Spleen (tissue), 13 donors: ENCODE data around the gene DNASE1L2. TPM values are rescaled to one million over a fixed set of nuclear protein-coding genes. Genes with fewer than 3 reads are reported as not detected.

ENCODE experiments used
- DNase-seq: peaks from one replicate; pipeline ENCODE4 v3.0.0-alpha.2; 2020
- H3K27ac ChIP-seq, 8 donors: fragments of 200-600 bp; sonication (generic) in 7 of 8; 1 replicate in 4 of 8; 2 replicates in 4 of 8; pipeline versions ENCODE4 v1.5.0 to v1.8.0; 2016 to 2021; ENCODE audit warnings: inconsistent platforms in 4 of 8, mild to moderate bottlenecking in 4 of 8, moderate library complexity in 1 of 8
- H3K27me3 ChIP-seq, 7 donors: fragments of 200-600 bp; sonication (generic) in 6 of 7; replicated peaks in 1 of 7; 1 replicate in 4 of 7; 2 replicates in 3 of 7; pipeline versions ENCODE4 v1.5.0 to v1.8.0; 2016 to 2021; ENCODE audit warnings: inconsistent platforms in 3 of 7, mild to moderate bottlenecking in 1 of 7
- H3K36me3 ChIP-seq, 6 donors: fragments of 200-600 bp; sonication (generic) in 5 of 6; 1 replicate in 4 of 6; 2 replicates in 2 of 6; pipeline versions ENCODE4 v1.5.0 to v1.8.0; 2016 to 2021; ENCODE audit warnings: inconsistent platforms in 2 of 6
- H3K4me1 ChIP-seq, 6 donors: fragments of 200-600 bp; sonication (generic) in 5 of 6; 1 replicate in 3 of 6; 2 replicates in 3 of 6; pipeline versions ENCODE4 v1.5.0 to v1.8.0; 2016 to 2021; ENCODE audit warnings: inconsistent platforms in 3 of 6
- H3K4me3 ChIP-seq, 8 donors: fragments of 200-600 bp; sonication (generic) in 7 of 8; 1 replicate in 4 of 8; 2 replicates in 4 of 8; pipeline versions ENCODE4 v1.5.0 to v1.8.0; 2016 to 2021; ENCODE audit warnings: inconsistent platforms in 4 of 8, mild to moderate bottlenecking in 4 of 8, moderate library complexity in 2 of 8
- H3K9me3 ChIP-seq, 8 donors: fragments of 200-600 bp; sonication (generic) in 7 of 8; 1 replicate in 4 of 8; 2 replicates in 4 of 8; pipeline versions ENCODE4 v1.5.0 to v1.8.0; 2016 to 2021; ENCODE audit warnings: inconsistent platforms in 4 of 8
- POLR2A ChIP-seq, 3 donors: fragments of 450-650 bp; IDR thresholded peaks; one replicate each; pipeline ENCODE4 v1.5.1; 2017; ENCODE audit warnings: antibody characterized with exemption in 3 of 3, mild to moderate bottlenecking in 1 of 3
- POLR2AphosphoS5 ChIP-seq, 3 donors: sonication (generic); formaldehyde crosslinking; IDR thresholded peaks; one replicate each; pipeline ENCODE4 v1.5.1; 2017; ENCODE audit warnings: antibody characterized with exemption in 3 of 3
- WGBS, 5 donors: extraction: QIAGEN DNeasy Blood & Tissue Kit in 3 of 5; methylation state at CpG; one replicate each; pipeline versions ENCODE4 v1.1.5 to v1.1.7; 2013 to 2018; 5-methylcytosine and 5-hydroxymethylcytosine counted together
- intact Hi-C: fragments of 100-400 bp; cut with DNase I; formaldehyde crosslinking; loops from one replicate; pipeline ENCODE4 v1.15.0; 2023; ENCODE audit warnings: low total_unique reads
- long read RNA-seq, 2 donors: transcript quantifications; one replicate each; lab custom pipeline, GENCODE V29; 2026
- polyA plus RNA-seq, 3 donors: library from polyadenylated mRNA; stranded (reverse); fragments of 200-250 nt; gene quantifications; one replicate each; pipeline ENCODE4 v1.2.1, GENCODE V29; 2013
- total RNA-seq, 7 donors: library from RNA; depleted of rRNA in 3 of 7; stranded (reverse); fragments of >200 nt in 3 of 7; fragmentation: NEBNext Ultra II Directional in 4 of 7; extraction: Animal tissue kit (Norgen Biotek cat#: 25700) in 4 of 7; gene quantifications; one replicate each; pipeline versions ENCODE4 v1.1.0 to v1.2.1, GENCODE V29; 2016 to 2021
- TF ChIP-seq, protein P1 (sequence below), 11 experiments: fragments of 200-600 bp in 7 of 11; fragments of 450-650 bp in 4 of 11; sonication (generic) in 4 of 11; IDR thresholded peaks in 8 of 11; conservative IDR thresholded peaks in 3 of 11; 1 replicate in 7 of 11; 2 replicates in 4 of 11; pipeline versions ENCODE4 v1.4.0 to v1.8.0; 2016 to 2021; ENCODE audit warnings: antibody characterized with exemption in 11 of 11, inconsistent platforms in 4 of 11, mild to moderate bottlenecking in 1 of 11
- donor health status: healthy with polysubstance abuse.
- donor health status: DM: no; HTN: no; CAD: no; lungs with moderate emphysema.
- donor health status: DM: no; HTN: no; CAD: no.
- donor health status: Bipolar disorder and iron deficiency.
- donor health status: healthy.
- donor health status: DM: no; HTN: no; CAD: no.
- donor health status: DM: yes; HTN: yes; CAD: no.

DNASE1L2 gene, protein sequence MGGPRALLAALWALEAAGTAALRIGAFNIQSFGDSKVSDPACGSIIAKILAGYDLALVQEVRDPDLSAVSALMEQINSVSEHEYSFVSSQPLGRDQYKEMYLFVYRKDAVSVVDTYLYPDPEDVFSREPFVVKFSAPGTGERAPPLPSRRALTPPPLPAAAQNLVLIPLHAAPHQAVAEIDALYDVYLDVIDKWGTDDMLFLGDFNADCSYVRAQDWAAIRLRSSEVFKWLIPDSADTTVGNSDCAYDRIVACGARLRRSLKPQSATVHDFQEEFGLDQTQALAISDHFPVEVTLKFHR
- total RNA-seq (1 to 10 TPM in 4 of 7 donors, under 1 TPM in 3; 0.72 to 1.7 (median 1.3) TPM), polyA plus RNA-seq (1 to 10 TPM in 2 of 3 donors, under 1 TPM in 1; 0.59 to 2.2 (median 1.2) TPM)
- long read RNA-seq, donor 1, result 0 reads
- long read RNA-seq, donor 2, result 0 reads

DNA sequence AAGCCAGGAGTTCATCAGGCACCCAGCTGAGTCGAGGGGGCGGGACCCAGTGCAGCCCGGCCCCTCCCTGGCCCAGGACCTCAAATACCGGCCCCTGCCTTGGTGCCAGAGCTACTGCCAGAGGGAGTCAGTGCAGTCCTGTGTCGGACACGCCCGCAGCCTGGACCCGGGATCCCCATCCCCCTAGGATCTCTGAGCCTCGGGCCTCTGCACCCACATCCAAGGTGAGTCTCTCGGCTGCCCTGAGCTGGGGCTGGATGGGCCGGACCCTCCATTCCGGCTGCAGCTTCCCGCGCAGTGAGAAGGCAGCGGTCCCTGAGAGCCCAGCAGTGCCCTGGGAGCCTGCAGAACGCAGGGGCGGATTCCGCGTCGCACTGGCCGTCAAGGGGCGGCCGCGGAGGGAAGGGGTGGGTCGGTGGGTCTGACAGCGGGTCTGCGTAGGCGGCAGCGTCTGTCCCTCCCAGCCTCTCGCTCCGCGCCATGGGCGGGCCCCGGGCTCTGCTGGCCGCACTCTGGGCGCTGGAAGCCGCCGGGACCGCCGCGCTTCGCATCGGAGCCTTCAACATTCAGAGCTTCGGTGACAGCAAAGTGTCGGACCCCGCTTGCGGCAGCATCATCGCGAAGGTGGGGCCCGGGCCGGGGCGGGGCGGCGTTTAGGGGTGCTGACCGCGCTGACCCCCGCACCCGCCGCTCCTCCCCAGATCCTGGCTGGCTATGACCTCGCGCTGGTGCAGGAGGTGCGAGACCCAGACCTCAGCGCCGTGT, at the start of gene DNASE1L2:
Gene DNASE1L2, plus strand, starts transcription at position 108 of the 765 bp plus-strand sequence. Its CDS starts 373 bp downstream, at position 481.
- H3K4me1 ChIP-seq, result peaks cover 11 to 34% (median 20%) of the 10 kb centered on the region in 6 donors
- peaks cover 13 to 88% (median 46%) of the 10 kb centered on the region in 6 donors for H3K36me3 ChIP-seq
- peak; percentile 72 for DNase-seq
- peaks cover 0 to 53% (median 26%) of the 10 kb centered on the region in 7 donors for H3K27me3 ChIP-seq
- intact Hi-C loops, result no loop called here
- TF ChIP-seq POLR2AphosphoS5 (IDR thresholded peaks at IDR 0.05), result peak in 2 of 3 donors; percentile 35 to 48
- TF ChIP-seq, protein P1, sequence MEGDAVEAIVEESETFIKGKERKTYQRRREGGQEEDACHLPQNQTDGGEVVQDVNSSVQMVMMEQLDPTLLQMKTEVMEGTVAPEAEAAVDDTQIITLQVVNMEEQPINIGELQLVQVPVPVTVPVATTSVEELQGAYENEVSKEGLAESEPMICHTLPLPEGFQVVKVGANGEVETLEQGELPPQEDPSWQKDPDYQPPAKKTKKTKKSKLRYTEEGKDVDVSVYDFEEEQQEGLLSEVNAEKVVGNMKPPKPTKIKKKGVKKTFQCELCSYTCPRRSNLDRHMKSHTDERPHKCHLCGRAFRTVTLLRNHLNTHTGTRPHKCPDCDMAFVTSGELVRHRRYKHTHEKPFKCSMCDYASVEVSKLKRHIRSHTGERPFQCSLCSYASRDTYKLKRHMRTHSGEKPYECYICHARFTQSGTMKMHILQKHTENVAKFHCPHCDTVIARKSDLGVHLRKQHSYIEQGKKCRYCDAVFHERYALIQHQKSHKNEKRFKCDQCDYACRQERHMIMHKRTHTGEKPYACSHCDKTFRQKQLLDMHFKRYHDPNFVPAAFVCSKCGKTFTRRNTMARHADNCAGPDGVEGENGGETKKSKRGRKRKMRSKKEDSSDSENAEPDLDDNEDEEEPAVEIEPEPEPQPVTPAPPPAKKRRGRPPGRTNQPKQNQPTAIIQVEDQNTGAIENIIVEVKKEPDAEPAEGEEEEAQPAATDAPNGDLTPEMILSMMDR (IDR thresholded peaks at IDR 0.05 in 8 of 11, conservative IDR thresholded peaks at IDR 0.05 in 3 of 11), result no peak
- no peaks in the 10 kb centered on the region for H3K9me3 ChIP-seq
- 12 to 32% (median 16%) methylated on average over 15 to 64 of the region's 64 CpGs; no CpG with 5 or more reads in 1 of the 5 donors for WGBS, 5 donors
- H3K27ac ChIP-seq, result no peak within 1 kb of the TSS
- peak within 1 kb of the TSS in 2 of 8 donors; percentile 13 to 30 for H3K4me3 ChIP-seq

DNA sequence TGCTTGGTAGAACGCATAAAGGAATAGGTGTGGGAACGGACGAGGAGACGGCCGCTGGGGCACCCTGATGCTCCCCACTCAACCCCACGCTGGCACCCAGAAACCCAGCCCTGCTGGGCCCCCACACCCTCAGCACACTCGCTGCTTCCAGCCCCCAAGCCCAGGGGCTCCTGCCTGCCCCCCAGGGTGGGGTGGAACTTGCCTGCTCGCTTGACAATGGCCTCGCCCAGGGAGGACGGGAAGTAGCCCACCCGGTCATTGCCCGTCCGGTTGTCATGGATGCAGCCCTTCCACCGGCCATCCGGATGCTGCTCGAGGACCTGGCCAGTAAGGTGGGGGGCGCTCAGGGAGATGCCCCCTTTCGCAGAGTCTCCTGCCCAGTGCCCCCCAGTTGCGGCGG, 49.7 kb upstream of the DNASE1L2 start:
- TF ChIP-seq, protein P1 (IDR thresholded peaks at IDR 0.05 in 8 of 11, conservative IDR thresholded peaks at IDR 0.05 in 3 of 11), result no peak
- TF ChIP-seq POLR2A (IDR thresholded peaks at IDR 0.05), result no peak
- Histone ChIP-seq H3K36me3 (no peaks in the 10 kb centered on the region), H3K27ac (no peak overlapping the region), H3K9me3 (no peaks in the 10 kb centered on the region), H3K4me1 (no peaks in the 10 kb centered on the region), H3K27me3 (no peaks in the 10 kb centered on the region), H3K4me3 (no peak overlapping the region)
- DNase-seq, result no peak
- intact Hi-C loops, result no loop called here
- 83 to 87% (median 86%) methylated on average over 8 to 20 of the region's 20 CpGs for WGBS, 5 donors

DNA sequence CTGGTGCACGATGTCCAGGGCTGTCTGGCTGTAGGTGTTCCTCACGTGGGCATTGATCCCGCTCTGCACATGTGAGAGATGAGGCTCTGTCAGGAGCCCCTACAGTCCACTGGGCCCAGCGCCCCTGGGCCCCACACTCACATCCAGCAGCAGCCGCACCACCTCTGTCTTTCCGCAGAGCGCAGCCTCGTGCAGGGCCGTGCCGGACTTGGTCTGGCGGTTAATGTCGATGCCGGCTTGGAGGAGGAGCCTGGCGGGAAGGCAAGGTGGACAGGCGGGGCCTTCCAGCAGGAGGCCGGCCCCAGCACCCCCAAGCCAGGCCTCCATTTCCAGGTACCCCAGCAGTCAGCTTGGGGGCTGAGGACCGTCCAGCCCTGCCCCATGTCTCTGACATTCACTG, 49.0 kb upstream of the DNASE1L2 start:
- 74 to 88% (median 82%) methylated on average over 16 to 17 of the region's 17 CpGs for WGBS, 5 donors
- DNase-seq, result no peak
- H3K4me3 ChIP-seq, result no peak overlapping the region
- no peak overlapping the region for H3K27ac ChIP-seq
- H3K27me3 ChIP-seq, result no peaks in the 10 kb centered on the region
- TF ChIP-seq POLR2A (IDR thresholded peaks at IDR 0.05) (no peak), POLR2AphosphoS5 (IDR thresholded peaks at IDR 0.05) (no peak)
- TF ChIP-seq, protein P1 (IDR thresholded peaks at IDR 0.05 in 8 of 11, conservative IDR thresholded peaks at IDR 0.05 in 3 of 11), result no peak
- intact Hi-C loops, result no loop called here
- no peaks in the 10 kb centered on the region for H3K9me3 ChIP-seq
- H3K4me1 ChIP-seq, result no peaks in the 10 kb centered on the region
- no peaks in the 10 kb centered on the region for H3K36me3 ChIP-seq

DNA sequence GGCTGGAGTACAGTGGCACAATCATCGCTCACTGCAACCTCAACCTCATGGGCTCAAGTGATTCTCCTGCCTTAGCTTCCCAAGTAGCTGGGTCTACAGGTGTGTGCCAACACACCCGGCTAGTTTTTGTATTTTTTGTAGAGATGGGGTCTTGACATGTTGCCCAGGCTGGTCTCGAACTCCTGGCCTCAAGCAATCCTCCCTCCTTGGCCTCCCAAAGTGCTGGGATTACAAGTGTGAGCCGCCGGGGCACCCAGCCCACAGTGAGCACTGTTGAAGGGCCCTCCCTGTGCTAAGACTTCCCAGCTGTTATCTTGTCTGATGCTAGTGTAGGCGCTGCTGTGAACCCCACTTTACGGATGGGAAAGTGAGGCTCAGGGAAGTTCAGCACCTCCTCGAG, 47.8 kb upstream of the DNASE1L2 start:
- Histone ChIP-seq H3K27me3 (peaks cover 0 to 2% (median 0%) of the 10 kb centered on the region in 7 donors), H3K4me3 (no peak overlapping the region), H3K4me1 (no peaks in the 10 kb centered on the region), H3K36me3 (no peaks in the 10 kb centered on the region), H3K27ac (no peak overlapping the region), H3K9me3 (no peaks in the 10 kb centered on the region)
- TF ChIP-seq POLR2A (IDR thresholded peaks at IDR 0.05), result no peak
- TF ChIP-seq, protein P1 (IDR thresholded peaks at IDR 0.05 in 8 of 11, conservative IDR thresholded peaks at IDR 0.05 in 3 of 11), result no peak
- TF ChIP-seq POLR2AphosphoS5 (IDR thresholded peaks at IDR 0.05), result no peak
- DNase-seq, result no peak
- intact Hi-C loops, result no loop called here
- 90 to 96% (median 94%) methylated on average over 8 of the region's 8 CpGs for WGBS, 5 donors
